Measurements from ENCODE around the gene CENATAC. TPM values are rescaled to one million over a fixed set of nuclear protein-coding genes. Genes with fewer than 3 reads are reported as not detected.
"Not testable (repeated sequence)": the region's sequence is repeated elsewhere in the genome, so short reads cannot be mapped to it uniquely, and the experiment has no call there.

Gene CENATAC
- total and polyA plus RNA-seq, 2 experiments from 2014 or later = 24.5 to 26.2 TPM

DNA sequence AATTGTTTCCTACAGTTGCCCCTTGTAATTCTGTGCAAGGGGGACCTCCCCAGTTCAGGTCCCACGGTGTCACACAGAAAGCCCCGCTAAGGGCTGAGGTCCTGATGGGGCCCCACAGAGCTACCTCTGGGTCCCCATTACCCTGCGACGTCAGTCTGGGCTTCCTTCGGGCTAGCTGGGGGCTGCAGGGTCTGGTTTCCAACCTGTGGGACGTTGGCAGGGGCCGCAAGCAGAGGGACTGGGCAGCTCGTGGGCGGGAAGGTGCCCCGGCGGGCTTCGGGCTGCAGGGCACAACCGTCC is 32.0 kb downstream of the CENATAC start:
- TF ChIP-seq, protein P1, sequence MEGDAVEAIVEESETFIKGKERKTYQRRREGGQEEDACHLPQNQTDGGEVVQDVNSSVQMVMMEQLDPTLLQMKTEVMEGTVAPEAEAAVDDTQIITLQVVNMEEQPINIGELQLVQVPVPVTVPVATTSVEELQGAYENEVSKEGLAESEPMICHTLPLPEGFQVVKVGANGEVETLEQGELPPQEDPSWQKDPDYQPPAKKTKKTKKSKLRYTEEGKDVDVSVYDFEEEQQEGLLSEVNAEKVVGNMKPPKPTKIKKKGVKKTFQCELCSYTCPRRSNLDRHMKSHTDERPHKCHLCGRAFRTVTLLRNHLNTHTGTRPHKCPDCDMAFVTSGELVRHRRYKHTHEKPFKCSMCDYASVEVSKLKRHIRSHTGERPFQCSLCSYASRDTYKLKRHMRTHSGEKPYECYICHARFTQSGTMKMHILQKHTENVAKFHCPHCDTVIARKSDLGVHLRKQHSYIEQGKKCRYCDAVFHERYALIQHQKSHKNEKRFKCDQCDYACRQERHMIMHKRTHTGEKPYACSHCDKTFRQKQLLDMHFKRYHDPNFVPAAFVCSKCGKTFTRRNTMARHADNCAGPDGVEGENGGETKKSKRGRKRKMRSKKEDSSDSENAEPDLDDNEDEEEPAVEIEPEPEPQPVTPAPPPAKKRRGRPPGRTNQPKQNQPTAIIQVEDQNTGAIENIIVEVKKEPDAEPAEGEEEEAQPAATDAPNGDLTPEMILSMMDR (IDR thresholded peaks at IDR 0.05; ENCODE audit: poor library complexity) = no peak
- TF ChIP-seq EZH2phosphoT487 (IDR thresholded peaks at IDR 0.05; ENCODE audit: low read depth, severe bottlenecking, unreplicated experiment) (no peak), EZH2 (IDR thresholded peaks at IDR 0.05; ENCODE audit: borderline replicate concordance) (no peak)
- H3K79me2 ChIP-seq = peaks cover 48% of the 10 kb centered on the region
- H2AFZ ChIP-seq = peak overlapping the region; percentile 96
- WGBS (ENCODE audit: low lambda C conversion rate, missing lambda C conversion rate) = 1% methylated on average over 13 of the region's 13 CpGs
- no peak for DNase-seq (ENCODE audit: low spot score)
- H3K9me3 ChIP-seq (ENCODE audit: low read depth) = no peaks in the 10 kb centered on the region
- no peaks in the 10 kb centered on the region for H3K27me3 ChIP-seq
- H3K4me2 ChIP-seq = peak overlapping the region; percentile 98
- H3K4me1 ChIP-seq (ENCODE audit: insufficient read depth) = peaks cover 39% of the 10 kb centered on the region
- no peaks in the 10 kb centered on the region for H3K36me3 ChIP-seq (replicated peaks; ENCODE audit: insufficient read depth, low read depth)
- H3K27ac ChIP-seq = peak overlapping the region; percentile 91
- H3K4me3 ChIP-seq = peak overlapping the region; percentile 72
- no peaks in the 10 kb centered on the region for H3K9me2 ChIP-seq (replicated peaks; ENCODE audit: insufficient read depth)
- H4K20me1 ChIP-seq (ENCODE audit: insufficient read depth, poor library complexity, severe bottlenecking) = no peaks in the 10 kb centered on the region

DNA sequence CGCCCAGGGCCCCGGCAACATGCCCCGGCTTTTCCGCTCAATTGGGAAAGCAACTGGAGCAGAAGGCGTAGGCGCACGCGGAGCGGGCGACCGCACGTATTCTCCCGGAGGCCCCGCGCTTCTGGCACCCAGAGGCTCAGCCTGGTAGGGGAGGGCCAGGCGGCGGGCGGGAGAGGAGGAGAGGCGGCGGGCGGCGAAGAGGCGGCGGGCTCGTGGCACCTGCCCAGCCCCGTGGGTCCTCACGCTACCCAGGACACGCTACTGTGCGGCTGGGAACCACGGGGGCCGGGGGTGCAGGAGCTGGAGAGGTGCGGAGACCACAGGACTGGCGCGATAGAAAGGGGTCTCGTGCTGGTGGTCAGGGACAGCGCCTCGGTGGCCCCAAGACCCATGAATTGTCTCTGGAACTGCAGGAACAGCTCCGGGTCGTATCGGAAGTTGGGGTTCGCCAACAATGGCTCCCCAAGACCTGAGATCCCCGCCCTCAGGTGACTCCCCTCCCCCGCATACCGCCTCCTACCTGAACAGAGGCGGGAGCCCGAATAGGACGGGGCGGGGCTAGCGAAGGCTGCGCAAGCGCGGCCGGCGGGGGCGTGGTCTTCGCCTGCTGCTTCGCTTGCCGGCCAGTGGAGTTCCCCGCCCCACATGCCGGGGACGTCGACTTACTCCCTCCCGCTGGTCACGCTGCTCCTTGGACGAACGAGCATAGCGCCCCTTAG is 32.5 kb downstream of the CENATAC start, which contains the start of gene SLC37A4:
SLC37A4 (minus strand) TSS at position 549 of the 719 bp plus-strand sequence.
- TF ChIP-seq EZH2 (IDR thresholded peaks at IDR 0.05; ENCODE audit: borderline replicate concordance) (no peak), EZH2phosphoT487 (IDR thresholded peaks at IDR 0.05; ENCODE audit: low read depth, severe bottlenecking, unreplicated experiment) (no peak)
- TF ChIP-seq, protein P1 (IDR thresholded peaks at IDR 0.05; ENCODE audit: poor library complexity) = no peak
- H3K27me3 ChIP-seq = no peaks in the 10 kb centered on the region
- H3K79me2 ChIP-seq = peaks cover 44% of the 10 kb centered on the region
- no peaks in the 10 kb centered on the region for H3K9me2 ChIP-seq (replicated peaks; ENCODE audit: insufficient read depth)
- H4K20me1 ChIP-seq (ENCODE audit: insufficient read depth, poor library complexity, severe bottlenecking) = no peaks in the 10 kb centered on the region
- peaks cover 34% of the 10 kb centered on the region for H3K4me1 ChIP-seq (ENCODE audit: insufficient read depth)
- peak within 1 kb of the TSS; percentile 91 for H3K27ac ChIP-seq
- H3K9me3 ChIP-seq (ENCODE audit: low read depth) = no peaks in the 10 kb centered on the region
- peak within 1 kb of the TSS; percentile 96 for H2AFZ ChIP-seq
- H3K36me3 ChIP-seq (replicated peaks; ENCODE audit: insufficient read depth, low read depth) = no peaks in the 10 kb centered on the region
- H3K4me3 ChIP-seq = peak within 1 kb of the TSS; percentile 72
- 1% methylated on average over 53 of the region's 67 CpGs for WGBS (ENCODE audit: low lambda C conversion rate, missing lambda C conversion rate)
- peak within 1 kb of the TSS; percentile 98 for H3K4me2 ChIP-seq
- DNase-seq (ENCODE audit: low spot score) = peak; percentile 99

DNA sequence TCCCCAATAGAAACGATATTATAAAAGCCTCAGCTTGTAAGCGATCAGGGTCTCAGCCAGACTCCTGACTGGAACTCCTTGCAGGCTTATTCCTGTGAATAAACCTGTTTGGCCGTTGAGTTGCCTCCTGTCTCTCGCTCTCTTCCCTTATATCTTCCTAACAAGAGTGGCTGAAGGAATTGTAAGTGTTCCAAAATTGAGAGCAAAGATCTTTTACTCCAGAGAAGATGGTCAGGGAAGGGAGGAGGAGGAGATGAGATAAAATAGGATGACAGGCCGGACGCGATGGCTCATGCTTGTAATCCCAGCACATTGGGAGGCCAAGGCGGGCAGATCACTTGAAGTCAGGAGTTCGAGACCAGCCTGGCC is 34.0 kb downstream of the CENATAC start:
- no peak overlapping the region for H3K27ac ChIP-seq
- no peaks in the 10 kb centered on the region for H3K9me2 ChIP-seq (replicated peaks; ENCODE audit: insufficient read depth)
- 82% methylated on average over 9 of the region's 9 CpGs for WGBS (ENCODE audit: low lambda C conversion rate, missing lambda C conversion rate)
- no peaks in the 10 kb centered on the region for H3K27me3 ChIP-seq
- H2AFZ ChIP-seq = no peak overlapping the region
- no peaks in the 10 kb centered on the region for H4K20me1 ChIP-seq (ENCODE audit: insufficient read depth, poor library complexity, severe bottlenecking)
- H3K36me3 ChIP-seq (replicated peaks; ENCODE audit: insufficient read depth, low read depth) = no peaks in the 10 kb centered on the region
- no peak overlapping the region for H3K4me2 ChIP-seq
- H3K4me3 ChIP-seq = no peak overlapping the region
- H3K79me2 ChIP-seq = peaks cover 30% of the 10 kb centered on the region
- peaks cover 23% of the 10 kb centered on the region for H3K4me1 ChIP-seq (ENCODE audit: insufficient read depth)
- H3K9me3 ChIP-seq (ENCODE audit: low read depth) = no peaks in the 10 kb centered on the region
- no peak for DNase-seq (ENCODE audit: low spot score)
- no peak for TF ChIP-seq EZH2 (IDR thresholded peaks at IDR 0.05; ENCODE audit: borderline replicate concordance)
- no peak for TF ChIP-seq EZH2phosphoT487 (IDR thresholded peaks at IDR 0.05; ENCODE audit: low read depth, severe bottlenecking, unreplicated experiment)
- TF ChIP-seq, protein P1 (IDR thresholded peaks at IDR 0.05; ENCODE audit: poor library complexity) = no peak

DNA sequence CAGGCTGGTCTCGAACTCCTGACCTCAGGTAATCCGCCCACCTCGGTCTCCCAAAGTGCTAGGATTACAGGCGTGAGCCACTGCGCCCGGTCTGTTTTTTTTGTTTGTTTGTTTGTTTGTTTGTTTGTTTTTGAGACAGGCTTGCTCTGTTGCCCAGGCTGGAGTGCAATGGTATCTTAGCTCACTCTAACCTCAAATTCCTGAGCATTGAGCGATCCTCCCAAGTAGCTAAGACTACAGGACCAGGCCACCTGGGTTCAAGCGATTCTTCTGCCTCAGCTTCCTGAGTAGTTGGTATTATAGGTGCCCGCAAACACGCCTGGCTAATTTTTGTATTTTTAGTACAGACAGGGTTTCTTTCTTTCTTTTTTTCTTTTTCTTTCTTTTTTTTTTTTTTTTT is 35.5 kb downstream of the CENATAC start:
- not testable (repeated sequence) for H3K36me3 ChIP-seq (replicated peaks; ENCODE audit: insufficient read depth, low read depth); H4K20me1 ChIP-seq (ENCODE audit: insufficient read depth, poor library complexity, severe bottlenecking)
- 88% methylated on average over 10 of the region's 10 CpGs for WGBS (ENCODE audit: low lambda C conversion rate, missing lambda C conversion rate)

More for the DNA sequence above, 35.5 kb downstream of the CENATAC start:
- not testable (repeated sequence) for H3K4me3 ChIP-seq; H2AFZ ChIP-seq; H3K27me3 ChIP-seq; H3K9me2 ChIP-seq (replicated peaks; ENCODE audit: insufficient read depth); DNase-seq (ENCODE audit: low spot score); H3K4me2 ChIP-seq; H3K9me3 ChIP-seq (ENCODE audit: low read depth); H3K27ac ChIP-seq
- H3K4me1 ChIP-seq (ENCODE audit: insufficient read depth) = peaks cover 13% of the 10 kb centered on the region
- peaks cover 16% of the 10 kb centered on the region for H3K79me2 ChIP-seq

Measured in hepatocyte (in vitro differentiated cells).